SW480 (cell line): Measurements from ENCODE around the gene CCHCR1.
"Not testable (repeated sequence)": the region's sequence is repeated elsewhere in the genome, so short reads cannot be mapped to it uniquely, and the experiment has no call there.

Experiments used
- DNase-seq: peaks from one replicate; pipeline ENCODE4 v3.0.0-alpha.2; 2016; ENCODE audit warnings: low spot score

The CCHCR1 gene, protein sequence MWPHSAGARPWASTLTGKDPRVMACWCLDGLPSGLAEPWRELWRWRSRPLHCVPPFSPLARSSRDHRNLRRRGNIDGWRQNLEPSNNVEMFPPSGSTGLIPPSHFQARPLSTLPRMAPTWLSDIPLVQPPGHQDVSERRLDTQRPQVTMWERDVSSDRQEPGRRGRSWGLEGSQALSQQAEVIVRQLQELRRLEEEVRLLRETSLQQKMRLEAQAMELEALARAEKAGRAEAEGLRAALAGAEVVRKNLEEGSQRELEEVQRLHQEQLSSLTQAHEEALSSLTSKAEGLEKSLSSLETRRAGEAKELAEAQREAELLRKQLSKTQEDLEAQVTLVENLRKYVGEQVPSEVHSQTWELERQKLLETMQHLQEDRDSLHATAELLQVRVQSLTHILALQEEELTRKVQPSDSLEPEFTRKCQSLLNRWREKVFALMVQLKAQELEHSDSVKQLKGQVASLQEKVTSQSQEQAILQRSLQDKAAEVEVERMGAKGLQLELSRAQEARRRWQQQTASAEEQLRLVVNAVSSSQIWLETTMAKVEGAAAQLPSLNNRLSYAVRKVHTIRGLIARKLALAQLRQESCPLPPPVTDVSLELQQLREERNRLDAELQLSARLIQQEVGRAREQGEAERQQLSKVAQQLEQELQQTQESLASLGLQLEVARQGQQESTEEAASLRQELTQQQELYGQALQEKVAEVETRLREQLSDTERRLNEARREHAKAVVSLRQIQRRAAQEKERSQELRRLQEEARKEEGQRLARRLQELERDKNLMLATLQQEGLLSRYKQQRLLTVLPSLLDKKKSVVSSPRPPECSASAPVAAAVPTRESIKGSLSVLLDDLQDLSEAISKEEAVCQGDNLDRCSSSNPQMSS

DNA sequence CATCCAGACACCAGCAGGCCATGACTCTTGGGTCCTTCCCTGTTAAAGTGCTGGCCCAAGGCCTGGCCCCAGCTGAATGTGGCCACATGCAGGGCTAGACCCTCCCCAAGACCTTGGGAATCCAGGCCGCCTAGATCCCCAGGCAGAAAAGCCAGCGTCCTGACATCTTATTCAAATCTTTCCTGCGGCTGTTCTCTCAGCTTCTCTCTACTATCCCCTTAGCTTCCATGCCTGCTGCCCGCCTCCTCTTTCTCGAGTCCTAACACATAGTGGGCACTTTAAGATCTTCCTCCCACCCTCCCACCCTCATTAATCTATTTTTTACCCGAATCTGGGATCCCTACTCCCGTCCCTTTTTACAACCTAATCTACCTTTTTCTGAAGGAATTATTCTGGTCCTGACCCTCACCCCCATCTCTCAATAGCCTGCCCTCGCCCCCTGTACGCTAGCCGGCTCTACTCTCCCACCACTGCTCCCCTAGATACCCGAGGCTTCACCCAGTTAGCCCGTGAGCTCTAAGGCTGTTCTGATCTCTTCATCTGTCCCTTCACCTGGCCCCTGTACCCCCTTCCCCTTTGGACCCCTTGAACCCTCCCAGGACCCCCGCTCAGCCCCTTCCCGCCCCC is at the start of gene CCHCR1:
CCHCR1 (minus strand) TSS at position 290 of the 627 bp plus-strand sequence; CDS start at position 88, 202 bp downstream.
- no peak for DNase-seq

DNA sequence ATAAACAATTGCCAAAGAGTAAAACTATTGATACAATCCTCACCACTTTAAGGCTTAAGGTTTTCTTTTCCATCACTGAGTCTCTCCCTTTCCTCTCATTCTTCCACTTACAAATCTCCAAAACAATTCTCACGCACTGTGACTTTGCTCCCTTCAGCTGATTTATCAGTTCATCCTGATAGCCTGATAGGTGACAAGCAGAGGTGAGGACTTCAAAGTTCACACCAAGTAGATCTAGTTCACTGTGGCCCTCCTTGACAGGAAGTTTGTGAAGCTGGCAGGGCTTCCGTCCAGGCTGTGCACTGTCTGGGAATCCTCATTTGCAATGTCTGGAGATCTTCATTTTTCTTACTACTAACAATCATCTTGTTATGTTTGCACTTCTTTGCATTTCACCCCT is 48.0 kb upstream of the CCHCR1 start:
- no peak for DNase-seq

DNA sequence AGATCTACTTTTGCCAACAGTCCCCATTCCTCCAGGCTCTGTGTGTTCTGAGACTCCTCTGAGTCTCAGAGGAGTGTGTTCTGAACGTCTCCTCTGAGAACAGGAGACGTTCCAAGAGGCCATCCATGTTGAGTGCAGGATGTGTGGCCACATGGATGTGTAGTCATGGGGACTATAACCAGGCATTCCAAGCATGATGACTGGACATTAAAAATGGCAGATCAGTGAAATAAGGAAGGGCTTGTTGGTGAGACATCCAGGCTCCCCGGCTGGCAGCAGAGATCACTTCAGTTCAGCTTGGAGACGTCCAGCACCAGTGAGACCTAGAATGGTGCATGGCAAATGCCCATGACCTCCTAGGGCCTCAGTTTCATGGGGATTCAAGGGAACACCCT is 47.1 kb upstream of the CCHCR1 start:
- DNase-seq: no peak

- peak; percentile 95 for DNase-seq
Observed at GRCh38 chr6:31203345-31203979, 45.9 kb upstream of the CCHCR1 start.

DNA sequence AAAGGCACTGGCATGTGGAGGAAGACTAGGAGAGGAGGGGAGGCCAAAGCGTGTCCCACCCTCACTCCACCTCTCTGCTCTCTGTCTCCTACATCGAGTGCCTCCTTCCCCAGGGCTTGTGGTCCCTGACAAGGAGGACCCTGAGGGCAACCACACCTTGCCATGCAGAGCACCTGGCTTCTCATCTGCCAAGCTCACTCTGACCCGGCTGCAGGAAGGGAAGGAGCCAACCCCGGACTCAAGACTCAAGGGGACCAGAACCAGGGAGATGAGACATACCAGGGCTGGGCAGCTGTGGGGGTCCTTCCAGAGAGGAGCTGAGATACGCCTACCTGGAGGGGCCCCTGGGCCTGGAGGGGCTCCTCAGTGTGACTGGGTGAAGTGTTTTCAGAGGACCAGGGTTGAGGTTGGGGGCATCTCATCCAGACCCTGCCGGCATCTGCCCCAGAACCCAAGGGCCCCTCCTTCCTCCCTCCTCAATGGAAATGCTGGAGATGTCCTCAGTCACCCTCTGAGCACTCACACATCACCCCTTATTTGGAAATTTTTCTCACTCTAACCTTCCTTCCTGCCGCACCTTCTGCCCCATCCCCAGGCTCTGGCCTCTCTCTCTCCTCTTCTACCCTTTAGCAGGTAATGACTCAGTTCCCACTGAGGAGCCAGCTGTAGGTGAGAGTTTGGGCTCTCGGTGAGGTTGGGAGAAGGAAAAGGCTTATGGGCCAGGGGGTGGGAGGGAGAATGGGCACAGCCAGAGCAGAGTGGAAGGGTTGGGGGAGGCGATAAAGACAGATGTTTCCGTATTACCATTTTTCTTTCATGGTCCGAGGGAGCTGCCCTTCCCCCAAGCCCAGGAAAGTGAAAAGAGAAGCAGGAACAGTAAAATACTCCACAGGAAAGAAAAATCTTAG is 44.9 kb upstream of the CCHCR1 start:
- DNase-seq: peak; percentile 44

- not testable (repeated sequence) for DNase-seq
Observed at GRCh38 chr6:31199105-31199452, 41.5 kb upstream of the CCHCR1 start.

DNA sequence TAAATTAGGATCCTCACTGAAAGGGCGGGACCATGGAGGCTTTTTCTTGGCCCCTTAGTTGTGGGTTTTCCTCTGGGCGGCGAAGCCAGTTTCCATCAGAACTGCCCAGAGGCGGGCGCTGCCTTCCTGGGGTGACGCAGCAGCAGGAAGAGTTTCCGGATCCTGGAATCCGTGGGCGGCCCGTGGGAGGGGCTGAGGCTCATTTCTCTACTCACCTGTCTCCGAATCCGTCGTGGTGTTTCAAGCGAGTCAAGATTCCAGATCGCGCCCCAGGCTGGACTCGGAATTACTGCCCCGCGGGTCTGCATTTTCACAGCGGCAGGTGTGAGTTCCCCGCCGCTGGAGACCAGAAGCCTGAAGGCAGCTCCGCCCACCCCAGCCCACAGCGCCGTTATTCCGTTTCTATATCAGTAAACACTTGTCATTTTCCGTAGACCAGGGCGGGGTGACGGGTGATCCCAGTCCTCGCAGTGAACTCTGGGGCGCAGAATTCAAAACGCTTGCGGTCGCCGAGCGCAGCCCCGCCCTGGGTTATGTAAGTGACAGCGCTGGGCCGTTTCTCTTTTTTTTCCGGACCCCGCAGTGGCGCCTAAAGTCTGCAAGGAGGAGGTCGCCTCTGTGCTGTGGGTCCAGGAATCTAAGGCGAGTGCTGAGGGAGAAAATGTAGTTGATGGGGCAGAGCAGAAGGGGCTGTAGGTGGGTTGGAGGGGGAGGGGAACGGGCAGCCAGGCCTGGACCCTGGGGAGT is 40.1 kb upstream of the CCHCR1 start:
- peak; percentile 90 for DNase-seq

- DNase-seq: not testable (repeated sequence)
Observed at GRCh38 chr6:31196251-31197022, 38.8 kb upstream of the CCHCR1 start.

DNA sequence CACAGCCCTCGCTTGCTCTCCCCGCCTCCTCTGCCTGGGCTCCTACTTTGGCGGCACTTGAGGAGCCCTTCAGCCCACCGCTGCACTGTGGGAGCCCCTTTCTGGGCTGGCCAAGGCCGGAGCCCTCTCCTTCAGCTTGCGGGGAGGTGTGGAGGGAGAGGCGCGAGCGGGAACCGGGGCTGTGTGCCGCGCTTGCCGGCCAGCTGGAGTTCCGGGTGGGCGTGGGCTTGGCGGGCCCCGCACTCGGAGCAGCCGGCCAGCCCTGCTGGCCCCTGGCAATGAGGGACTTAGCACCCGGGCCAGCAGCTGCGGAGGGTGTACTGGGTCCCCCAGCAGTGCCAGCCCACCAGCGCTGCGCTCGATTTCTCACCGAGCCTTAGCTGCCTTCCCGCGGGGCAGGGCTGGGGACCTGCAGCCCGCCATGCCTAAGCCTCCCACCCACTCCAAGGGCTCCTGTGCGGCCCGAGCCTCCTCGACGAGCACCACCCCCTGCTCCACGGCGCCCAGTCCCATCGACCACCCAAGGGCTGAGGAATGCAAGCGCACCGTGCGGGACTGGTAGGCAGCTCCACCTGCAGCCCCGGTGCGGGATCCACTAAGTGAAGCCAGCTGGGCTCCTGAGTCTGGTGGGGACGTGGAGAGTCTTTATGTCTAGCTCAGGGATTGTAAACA is 37.8 kb upstream of the CCHCR1 start:
- DNase-seq: not testable (repeated sequence)

- no peak for DNase-seq
Observed at GRCh38 chr6:31194061-31194834, 36.6 kb upstream of the CCHCR1 start.

- DNase-seq: no peak
Observed at GRCh38 chr6:31193206-31193605, 35.6 kb upstream of the CCHCR1 start.

GRCh38 chr6:31192431-31193105 is 35.0 kb upstream of the CCHCR1 start:
- DNase-seq: peak; percentile 73

- DNase-seq: no peak
Observed at GRCh38 chr6:31190488-31190887, 32.9 kb upstream of the CCHCR1 start.

GRCh38 chr6:31189223-31189622 is 31.6 kb upstream of the CCHCR1 start:
- not testable (repeated sequence) for DNase-seq

DNA sequence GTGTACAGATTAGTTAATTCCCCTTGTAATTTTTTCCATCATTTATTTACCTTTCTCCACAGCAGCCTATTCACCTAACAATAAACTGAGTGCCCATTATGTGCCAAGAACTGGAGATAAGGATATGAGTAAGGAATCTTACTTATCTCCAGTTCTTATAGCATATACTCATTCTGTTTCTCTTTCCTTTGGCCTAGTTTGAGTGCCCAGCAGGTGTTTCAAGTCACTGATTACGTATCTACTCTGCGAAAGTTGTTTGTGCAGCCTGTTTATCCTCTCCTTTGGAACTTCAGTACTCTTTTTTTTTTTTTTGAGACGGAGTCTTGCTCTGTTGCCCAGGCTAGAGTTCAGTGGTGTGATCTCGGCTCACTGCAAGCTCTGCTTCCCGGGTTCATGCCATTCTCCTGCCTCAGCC is 30.2 kb upstream of the CCHCR1 start:
- DNase-seq: no peak

DNA sequence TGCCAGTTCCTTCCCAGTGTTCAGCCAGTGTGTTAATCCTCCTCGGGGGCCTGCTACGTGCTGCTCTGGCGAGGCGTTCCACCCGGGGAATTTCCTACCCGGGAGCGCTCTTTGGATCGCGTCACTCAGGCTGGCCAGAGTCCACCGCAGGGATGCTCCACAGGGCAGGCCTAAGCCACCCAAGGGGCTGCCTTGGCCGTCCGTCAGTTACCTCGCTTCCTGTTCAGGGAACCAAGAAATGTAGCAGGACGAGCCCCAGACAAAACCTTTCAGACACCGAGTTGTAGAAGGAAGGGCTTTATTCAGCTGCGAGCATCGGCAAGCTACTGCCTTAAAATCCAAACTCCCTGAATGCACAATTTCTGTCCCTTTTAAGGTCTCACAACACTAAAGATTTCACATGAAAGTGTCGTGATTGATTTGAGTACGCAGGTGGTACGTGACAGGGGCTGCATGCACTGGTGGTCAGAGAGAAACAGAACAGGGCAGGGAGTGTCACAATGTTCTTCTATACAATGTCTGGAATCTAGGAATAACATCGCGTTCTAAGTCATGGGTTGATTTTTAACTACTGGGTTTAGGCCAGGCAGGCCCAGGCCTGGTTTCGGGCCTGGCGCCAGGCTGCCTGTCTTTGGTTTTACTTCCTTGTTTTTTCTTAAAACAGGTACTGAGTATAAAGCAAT is 28.6 kb upstream of the CCHCR1 start:
- DNase-seq: no peak

GRCh38 chr6:31185695-31186051 is 28.1 kb upstream of the CCHCR1 start:
- not testable (repeated sequence) for DNase-seq
